Measurements from ENCODE around the gene MAD1L1. TPM values are rescaled to one million over a fixed set of nuclear protein-coding genes. Genes with fewer than 3 reads are reported as not detected.
"Not testable (repeated sequence)": the region's sequence is repeated elsewhere in the genome, so short reads cannot be mapped to it uniquely, and the experiment has no call there.

MAD1L1 gene
- total RNA-seq, 1 donor from 2014 or later, result 54.0 TPM

DNA sequence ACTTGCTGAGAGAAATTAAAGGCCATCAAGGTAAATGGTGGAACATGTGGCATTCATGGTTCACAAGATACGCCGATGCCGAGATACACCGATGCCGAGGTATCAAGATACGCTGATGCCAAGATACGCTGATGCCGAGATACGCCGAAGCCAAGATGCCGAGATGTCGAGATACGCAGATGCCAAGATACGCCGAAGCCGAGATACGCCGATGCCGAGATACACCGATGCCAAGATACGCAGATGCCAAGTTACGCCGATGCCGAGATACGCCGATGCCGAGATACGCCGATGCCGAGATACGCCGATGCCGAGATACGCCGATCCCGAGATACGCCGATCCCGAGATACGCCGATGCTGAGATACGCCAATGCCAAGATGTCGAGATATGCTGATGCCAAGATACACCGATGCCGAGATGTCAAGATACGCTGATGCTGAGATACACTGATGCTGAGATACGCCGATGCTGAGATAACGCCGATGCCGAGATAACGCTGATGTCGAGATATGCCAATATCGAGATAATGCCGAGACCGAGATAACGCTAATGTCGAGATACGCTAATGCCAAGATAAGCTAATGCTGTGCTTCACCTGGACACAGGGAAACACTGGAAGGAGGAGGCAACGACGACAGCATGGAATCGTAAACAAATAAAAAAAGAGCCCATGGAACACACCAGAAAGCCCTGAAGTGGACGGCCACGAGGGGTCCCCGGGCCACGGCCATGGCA lies 172.6 kb downstream of the MAD1L1 start:
- Mint-ChIP-seq H3K27me3 (no peaks in the 10 kb centered on the region), H3K9me3 (peaks cover 13% of the 10 kb centered on the region), H3K4me3 (no peak overlapping the region), H3K36me3 (ENCODE audit: low read depth) (peaks cover 16% of the 10 kb centered on the region), H3K27ac (no peak overlapping the region), H3K4me1 (peaks cover 3% of the 10 kb centered on the region)
- no peak for DNase-seq
- intact Hi-C loops (cut with micrococcal nuclease), result no loop called here

DNA sequence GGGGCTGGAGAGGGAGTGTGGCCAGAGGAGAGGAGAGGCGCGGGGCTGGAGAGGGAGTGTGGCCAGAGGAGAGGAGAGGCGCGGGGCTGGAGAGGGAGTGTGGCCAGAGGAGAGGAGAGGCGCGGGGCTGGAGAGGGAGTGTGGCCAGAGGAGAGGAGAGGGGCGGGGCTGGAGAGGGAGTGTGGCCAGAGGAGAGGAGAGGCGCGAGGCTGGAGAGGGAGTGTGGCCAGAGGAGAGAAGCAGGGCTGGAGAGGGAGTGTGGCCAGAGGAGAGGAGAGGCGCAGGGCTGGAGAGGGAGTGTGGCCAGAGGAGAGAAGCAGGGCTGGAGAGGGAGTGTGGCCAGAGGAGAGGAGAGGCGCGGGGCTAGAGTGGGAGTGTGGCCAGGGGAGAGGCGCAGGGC lies 174.5 kb downstream of the MAD1L1 start:
- peaks cover 13% of the 10 kb centered on the region for H3K9me3 Mint-ChIP-seq
- DNase-seq; H3K4me3 Mint-ChIP-seq; H3K4me1 Mint-ChIP-seq; intact Hi-C loops (cut with micrococcal nuclease); H3K27ac Mint-ChIP-seq; H3K27me3 Mint-ChIP-seq: not testable (repeated sequence)
- peaks cover 16% of the 10 kb centered on the region for H3K36me3 Mint-ChIP-seq (ENCODE audit: low read depth)

DNA sequence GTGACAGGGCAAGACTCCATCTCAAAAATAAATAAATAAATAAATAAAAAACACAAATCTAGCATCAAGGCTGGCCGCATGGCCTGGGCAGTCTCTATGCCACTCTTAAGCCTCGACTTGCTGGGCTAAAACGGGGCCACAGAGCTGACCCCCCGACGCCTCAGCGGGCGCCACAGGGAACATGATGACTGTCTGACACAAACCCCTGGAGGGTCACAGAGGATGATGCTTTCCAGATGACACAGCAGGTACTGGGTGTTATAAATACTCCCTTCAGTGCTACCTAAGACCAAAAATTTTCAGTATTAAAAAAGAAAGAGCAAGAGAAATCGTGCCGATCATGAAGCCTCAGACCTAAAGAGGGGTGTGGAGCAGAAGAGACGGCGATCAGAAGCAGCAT lies 176.8 kb downstream of the MAD1L1 start:
- no peak for DNase-seq
- H3K4me1 Mint-ChIP-seq, result peaks cover 5% of the 10 kb centered on the region
- no peaks in the 10 kb centered on the region for H3K27me3 Mint-ChIP-seq
- peaks cover 16% of the 10 kb centered on the region for H3K36me3 Mint-ChIP-seq (ENCODE audit: low read depth)
- H3K27ac Mint-ChIP-seq, result no peak overlapping the region
- no peak overlapping the region for H3K4me3 Mint-ChIP-seq
- intact Hi-C loops (cut with micrococcal nuclease), result no loop called here
- peaks cover 13% of the 10 kb centered on the region for H3K9me3 Mint-ChIP-seq

DNA sequence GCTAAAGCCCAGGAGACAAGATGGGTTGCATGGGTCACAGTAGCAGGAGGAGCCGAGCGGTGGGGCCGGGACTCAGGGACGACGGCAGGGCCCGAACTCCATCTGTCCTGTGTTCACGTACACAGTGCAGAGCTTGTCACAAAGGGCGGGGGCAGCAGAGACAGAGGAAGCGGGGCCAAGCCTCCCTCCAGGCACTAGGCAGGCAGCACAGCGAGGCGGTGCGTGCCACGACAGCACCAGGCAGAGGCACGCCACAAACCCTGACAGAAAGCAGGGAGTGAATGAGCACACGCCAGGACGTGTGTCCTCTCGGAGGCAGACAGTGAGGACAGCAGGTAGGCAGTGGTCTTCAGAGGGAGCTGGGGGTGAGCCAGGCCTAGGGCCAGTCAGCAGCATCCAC lies 177.8 kb downstream of the MAD1L1 start:
- no peak overlapping the region for H3K4me3 Mint-ChIP-seq
- H3K9me3 Mint-ChIP-seq, result peaks cover 5% of the 10 kb centered on the region
- DNase-seq, result no peak
- intact Hi-C loops (cut with micrococcal nuclease), result no loop called here
- H3K36me3 Mint-ChIP-seq (ENCODE audit: low read depth), result peaks cover 8% of the 10 kb centered on the region
- H3K27me3 Mint-ChIP-seq, result no peaks in the 10 kb centered on the region
- peaks cover 6% of the 10 kb centered on the region for H3K4me1 Mint-ChIP-seq
- no peak overlapping the region for H3K27ac Mint-ChIP-seq

DNA sequence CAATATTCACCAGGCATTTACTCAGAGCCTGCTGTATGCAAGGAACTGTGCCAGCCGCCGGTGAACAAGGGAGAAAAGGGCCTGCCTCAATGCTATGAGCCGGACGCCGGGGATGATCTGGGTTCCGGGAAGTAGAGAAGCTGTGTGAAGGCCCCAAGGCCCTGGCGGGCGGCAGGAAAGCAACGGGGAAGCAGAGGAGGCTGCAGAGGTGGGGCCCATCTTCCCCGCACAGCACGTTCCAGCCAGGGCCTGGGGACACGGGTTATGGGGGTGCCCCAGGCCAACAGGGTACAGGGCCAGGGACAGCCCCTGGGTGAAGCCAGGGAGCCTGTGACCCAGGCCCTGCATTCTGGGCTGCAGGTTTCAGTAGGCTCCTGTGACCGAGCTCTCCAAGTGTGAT lies 179.3 kb downstream of the MAD1L1 start:
- no peaks in the 10 kb centered on the region for H3K36me3 Mint-ChIP-seq (ENCODE audit: low read depth)
- no peak overlapping the region for H3K4me3 Mint-ChIP-seq
- intact Hi-C loops (cut with micrococcal nuclease), result no loop called here
- no peaks in the 10 kb centered on the region for H3K27me3 Mint-ChIP-seq
- no peak for DNase-seq
- no peaks in the 10 kb centered on the region for H3K9me3 Mint-ChIP-seq
- peaks cover 6% of the 10 kb centered on the region for H3K4me1 Mint-ChIP-seq
- no peak overlapping the region for H3K27ac Mint-ChIP-seq

DNA sequence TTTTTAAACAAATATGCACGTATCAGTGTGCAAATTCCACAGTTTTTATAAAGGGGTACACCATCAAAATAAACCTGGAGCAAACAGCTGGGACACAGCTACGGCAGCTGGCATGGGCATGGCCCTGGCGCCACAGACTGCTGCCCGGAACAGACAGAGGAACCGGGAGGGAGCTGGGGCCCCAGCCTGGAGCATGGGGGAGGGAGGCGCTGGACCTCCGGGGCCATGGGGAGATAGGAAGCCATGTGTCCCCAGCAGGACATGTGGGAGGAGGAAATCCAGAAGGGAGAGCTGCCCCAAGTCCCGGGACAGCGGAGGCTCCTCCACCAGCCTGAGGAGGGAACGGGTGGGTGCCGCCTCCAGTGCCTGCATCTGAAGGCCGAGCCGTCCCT lies 180.1 kb downstream of the MAD1L1 start:
- Mint-ChIP-seq H3K36me3 (ENCODE audit: low read depth) (no peaks in the 10 kb centered on the region), H3K4me3 (no peak overlapping the region), H3K9me3 (no peaks in the 10 kb centered on the region), H3K27ac (no peak overlapping the region), H3K4me1 (peaks cover 6% of the 10 kb centered on the region), H3K27me3 (no peaks in the 10 kb centered on the region)
- intact Hi-C loops (cut with micrococcal nuclease), result no loop called here
- DNase-seq, result no peak

DNA sequence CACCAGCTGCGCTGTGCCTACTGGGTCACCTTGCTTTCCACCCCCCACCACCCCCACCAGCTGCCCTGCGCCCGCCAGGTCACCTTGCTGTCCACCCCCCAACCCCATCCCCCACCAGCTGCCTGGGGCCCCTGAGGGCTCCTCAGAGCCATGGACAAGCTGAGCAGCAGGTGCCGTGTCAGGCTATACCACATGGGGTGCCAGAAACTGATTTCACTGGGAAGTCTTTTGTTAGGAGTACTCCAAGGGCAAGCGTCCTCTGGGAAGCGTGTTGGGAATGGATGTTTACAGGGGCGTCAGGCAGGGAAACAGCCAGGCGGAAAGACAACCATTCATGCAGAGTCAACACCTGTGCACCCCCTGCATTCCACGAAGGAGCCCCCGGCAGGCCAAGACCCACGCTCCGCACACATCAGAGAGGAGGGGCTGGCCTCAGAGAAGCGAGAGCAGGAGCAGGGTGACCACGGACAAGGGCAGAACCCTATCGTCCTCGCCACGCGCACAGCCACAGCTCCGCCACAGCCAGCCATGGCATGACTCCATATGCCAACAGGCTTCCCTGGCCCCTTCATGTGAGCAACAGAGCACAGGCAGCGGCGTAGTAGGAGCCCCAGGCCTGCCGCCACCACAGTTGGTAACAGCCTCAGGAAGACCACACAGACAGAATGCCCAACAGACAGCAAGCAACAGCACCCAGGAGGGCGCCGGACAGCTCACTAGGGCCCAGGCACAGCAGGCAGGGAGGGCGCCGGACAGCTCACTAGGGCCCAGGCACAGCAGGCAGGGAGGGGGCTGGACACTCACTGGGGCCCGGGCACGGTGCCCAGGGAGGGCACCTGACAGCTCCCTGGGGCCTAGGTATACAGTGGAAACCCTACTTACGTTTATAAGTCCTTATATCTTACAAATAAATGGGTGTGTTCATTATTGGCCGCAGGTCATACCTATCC lies 180.8 kb downstream of the MAD1L1 start:
- Mint-ChIP-seq H3K4me1 (peaks cover 6% of the 10 kb centered on the region), H3K27ac (no peak overlapping the region), H3K27me3 (no peaks in the 10 kb centered on the region), H3K4me3 (no peak overlapping the region), H3K36me3 (ENCODE audit: low read depth) (no peaks in the 10 kb centered on the region), H3K9me3 (no peaks in the 10 kb centered on the region)
- intact Hi-C loops (cut with micrococcal nuclease), result no loop called here
- no peak for DNase-seq

DNA sequence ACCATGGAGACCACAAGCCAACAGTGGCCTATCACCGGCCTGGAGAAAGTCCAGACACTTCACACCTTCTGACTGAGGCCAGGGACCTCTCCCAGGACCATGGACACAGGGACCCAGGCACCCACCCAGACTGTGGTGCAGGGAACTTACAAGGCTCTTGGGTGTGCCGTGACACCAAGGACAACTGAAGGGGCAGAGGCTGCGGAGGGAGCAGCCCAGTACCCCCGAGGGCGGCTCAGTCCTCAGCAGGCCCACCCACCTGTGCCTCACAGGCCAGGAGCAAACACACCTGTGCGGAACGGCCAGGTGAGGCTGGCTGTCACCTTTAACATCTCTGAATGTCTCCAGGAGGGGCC lies 182.3 kb downstream of the MAD1L1 start:
- Mint-ChIP-seq H3K27ac (no peak overlapping the region), H3K4me3 (no peak overlapping the region), H3K27me3 (no peaks in the 10 kb centered on the region), H3K9me3 (no peaks in the 10 kb centered on the region), H3K36me3 (ENCODE audit: low read depth) (no peaks in the 10 kb centered on the region), H3K4me1 (peaks cover 6% of the 10 kb centered on the region)
- DNase-seq, result no peak
- intact Hi-C loops (cut with micrococcal nuclease), result no loop called here

DNA sequence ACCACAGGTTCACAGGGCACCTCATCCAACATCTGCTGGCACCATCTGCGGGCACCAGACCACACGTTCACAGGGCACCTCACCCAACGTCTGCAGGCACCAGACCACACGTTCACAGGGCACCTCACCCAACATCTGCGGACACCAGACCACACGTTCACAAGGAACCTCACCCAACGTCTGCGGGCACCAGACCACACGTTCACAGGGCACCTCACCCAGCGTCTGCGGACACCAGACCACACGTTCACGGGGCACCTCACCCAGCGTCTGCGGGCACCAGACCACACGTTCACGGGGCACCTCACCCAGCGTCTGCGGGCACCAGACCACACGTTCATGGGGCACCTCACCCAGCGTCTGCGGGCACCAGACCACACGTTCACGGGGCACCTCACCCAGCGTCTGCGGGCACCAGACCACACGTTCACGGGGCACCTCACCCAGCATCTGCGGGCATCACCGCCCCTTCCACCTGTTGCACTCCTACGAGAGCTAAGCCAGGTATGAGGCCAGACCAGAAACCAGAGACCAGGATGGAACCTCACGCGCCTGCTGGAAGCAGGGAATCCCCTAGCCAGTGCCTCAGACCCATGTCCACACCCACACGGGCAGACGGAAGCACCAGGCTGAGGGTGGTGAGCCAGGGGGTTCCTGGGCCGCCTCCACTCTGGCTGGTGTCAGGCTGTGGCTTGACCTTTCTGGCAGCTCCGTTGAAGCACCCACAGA lies 182.8 kb downstream of the MAD1L1 start:
- Mint-ChIP-seq H3K4me1 (peaks cover 6% of the 10 kb centered on the region), H3K36me3 (ENCODE audit: low read depth) (no peaks in the 10 kb centered on the region), H3K27me3 (no peaks in the 10 kb centered on the region), H3K27ac (no peak overlapping the region), H3K4me3 (no peak overlapping the region), H3K9me3 (no peaks in the 10 kb centered on the region)
- DNase-seq, result no peak
- intact Hi-C loops (cut with micrococcal nuclease), result no loop called here

DNA sequence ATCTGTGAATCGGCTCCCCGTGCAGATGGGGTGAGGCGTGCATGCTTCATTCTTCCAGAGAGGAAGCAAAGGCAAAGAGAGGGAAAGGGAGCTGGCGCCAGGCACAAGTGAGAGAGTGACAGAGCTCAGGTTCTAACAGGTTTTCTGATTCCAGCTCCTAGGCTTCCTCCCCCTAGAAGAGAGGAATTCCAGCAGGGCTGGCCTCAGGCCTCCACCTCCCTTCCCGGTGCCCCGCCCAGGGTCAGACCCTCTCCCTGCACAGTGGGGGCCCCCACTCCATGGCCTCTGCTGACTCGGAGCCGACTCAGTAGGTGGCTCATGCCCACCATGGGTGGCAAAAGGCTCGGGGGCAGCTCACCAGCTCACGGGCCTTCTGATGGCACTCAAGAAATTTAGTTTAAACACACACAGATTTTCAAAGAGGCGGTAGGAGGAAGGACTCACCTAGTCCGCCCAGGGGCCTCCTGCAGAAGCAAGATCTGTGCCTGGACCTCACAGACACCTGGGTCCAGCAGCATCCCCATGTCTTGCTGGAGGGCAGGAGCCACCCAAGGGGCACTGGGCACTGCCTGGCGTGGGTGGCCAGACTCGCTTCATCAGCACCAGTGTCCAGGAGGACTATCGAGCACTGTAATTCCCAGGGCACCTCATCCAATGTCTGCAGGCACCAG lies 183.5 kb downstream of the MAD1L1 start:
- Mint-ChIP-seq H3K4me1 (peaks cover 6% of the 10 kb centered on the region), H3K36me3 (ENCODE audit: low read depth) (no peaks in the 10 kb centered on the region), H3K27ac (no peak overlapping the region), H3K4me3 (no peak overlapping the region), H3K9me3 (no peaks in the 10 kb centered on the region), H3K27me3 (no peaks in the 10 kb centered on the region)
- no peak for DNase-seq
- intact Hi-C loops (cut with micrococcal nuclease), result no loop called here

DNA sequence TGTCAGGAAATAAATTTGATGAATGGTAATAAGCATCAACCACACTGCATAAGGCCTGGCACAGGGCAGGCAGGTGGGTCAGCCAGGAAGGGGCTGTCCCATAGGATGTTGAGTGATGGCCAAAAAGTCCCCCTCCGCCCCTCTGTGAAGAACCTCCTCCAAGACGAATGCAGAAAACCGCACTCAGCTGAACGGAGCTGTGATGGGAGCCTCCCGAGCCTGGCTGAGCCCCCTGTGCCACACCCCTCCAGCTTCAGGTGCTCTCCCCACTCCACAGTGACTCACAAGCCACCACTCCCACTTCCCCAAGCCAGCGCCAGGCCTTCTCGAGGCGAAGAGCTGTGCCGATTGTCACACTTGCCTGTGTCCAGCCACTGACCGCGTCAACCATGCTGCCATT lies 184.2 kb downstream of the MAD1L1 start:
- Mint-ChIP-seq H3K4me3 (no peak overlapping the region), H3K36me3 (ENCODE audit: low read depth) (no peaks in the 10 kb centered on the region), H3K27ac (no peak overlapping the region), H3K9me3 (no peaks in the 10 kb centered on the region), H3K4me1 (peaks cover 6% of the 10 kb centered on the region), H3K27me3 (no peaks in the 10 kb centered on the region)
- intact Hi-C loops (cut with micrococcal nuclease), result no loop called here
- no peak for DNase-seq

DNA sequence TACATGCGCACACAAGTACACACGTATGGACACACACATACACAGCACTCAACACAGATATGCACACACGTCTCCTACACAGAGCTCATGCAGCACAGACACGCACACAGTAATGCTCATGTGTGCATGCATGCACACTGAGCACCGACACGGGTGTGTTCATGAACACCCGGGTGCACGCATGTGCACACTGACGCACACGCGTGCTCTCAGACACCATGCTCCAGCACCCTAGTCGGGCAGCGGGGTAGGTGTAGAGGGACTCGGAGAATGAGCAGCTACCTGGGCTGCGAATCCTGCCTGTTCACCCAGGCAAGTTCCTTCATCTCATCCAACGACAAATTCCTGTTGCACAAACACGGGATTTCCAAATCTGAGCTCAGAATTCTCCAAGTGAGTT lies 184.7 kb downstream of the MAD1L1 start:
- Mint-ChIP-seq H3K4me3 (no peak overlapping the region), H3K27ac (no peak overlapping the region), H3K27me3 (no peaks in the 10 kb centered on the region), H3K4me1 (peaks cover 6% of the 10 kb centered on the region), H3K9me3 (no peaks in the 10 kb centered on the region), H3K36me3 (ENCODE audit: low read depth) (no peaks in the 10 kb centered on the region)
- DNase-seq, result no peak
- intact Hi-C loops (cut with micrococcal nuclease), result no loop called here

DNA sequence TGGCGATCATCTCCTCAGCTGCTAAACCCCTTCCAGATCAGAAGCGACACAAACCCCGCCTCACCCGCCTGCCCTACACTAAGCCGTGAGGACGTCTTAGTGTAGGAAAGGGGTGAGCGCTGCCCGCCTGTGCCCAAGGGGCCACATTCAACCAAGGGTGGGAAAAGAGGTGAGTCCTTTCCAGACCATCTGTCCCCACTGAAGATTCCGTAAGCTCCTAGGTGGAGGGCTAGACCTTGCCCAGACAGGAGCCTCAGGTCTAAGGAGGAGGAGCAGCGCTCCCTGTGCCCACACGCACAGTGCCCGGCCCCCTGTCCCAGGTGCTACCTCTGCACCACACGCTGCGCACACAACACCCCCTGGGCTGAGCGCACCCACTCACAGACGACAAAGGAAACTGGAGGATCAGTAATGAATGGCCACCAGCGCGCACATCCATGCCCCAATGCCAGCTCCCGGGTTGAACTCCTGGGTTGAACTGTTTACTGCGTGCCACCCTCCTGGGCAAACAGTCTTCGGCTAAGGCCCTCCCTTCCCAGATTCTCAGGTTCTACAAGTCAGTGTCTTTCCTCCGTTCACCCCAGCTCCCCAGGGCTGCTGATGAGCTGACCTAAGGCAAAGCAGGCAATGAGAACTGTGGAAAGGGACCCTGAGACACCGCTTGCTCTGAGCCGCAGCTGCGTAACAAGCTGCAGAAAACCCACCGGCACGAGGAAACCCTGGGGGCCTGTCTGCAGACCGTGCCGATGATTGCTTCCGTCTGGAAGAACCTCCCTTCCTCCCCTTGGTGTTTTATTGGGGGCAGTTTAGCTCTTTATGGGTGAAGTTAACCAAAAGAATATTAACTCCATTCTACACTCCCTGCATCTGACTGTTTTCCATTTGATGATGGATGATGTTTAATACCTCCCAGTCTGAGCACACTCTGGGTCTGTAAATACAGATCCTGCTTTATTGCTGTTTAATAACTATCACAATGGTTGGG lies 185.9 kb downstream of the MAD1L1 start:
- Mint-ChIP-seq H3K27ac (no peak overlapping the region), H3K9me3 (no peaks in the 10 kb centered on the region), H3K4me3 (no peak overlapping the region), H3K27me3 (no peaks in the 10 kb centered on the region), H3K4me1 (peaks cover 6% of the 10 kb centered on the region), H3K36me3 (ENCODE audit: low read depth) (peaks cover 4% of the 10 kb centered on the region)
- DNase-seq, result no peak
- intact Hi-C loops (cut with micrococcal nuclease), result no loop called here
